HepG2 (cell line): ENCODE results near the gene HOXA1. TPM values are rescaled to one million over a fixed set of nuclear protein-coding genes. Genes with fewer than 3 reads are reported as not detected.

ENCODE experiments used
- DNMT1 ChIP-seq: sonication (generic); formaldehyde crosslinking; IDR thresholded peaks from 2 replicates; pipeline ENCODE4 v1.5.1; 2020; ENCODE audit warnings: mild to moderate bottlenecking, missing genetic modification reagents
- E2F1 ChIP-seq: sonication (generic); formaldehyde crosslinking; IDR thresholded peaks from 2 replicates; pipeline ENCODE4 v1.5.0; 2020; ENCODE audit warnings: missing genetic modification reagents
- ELK4 ChIP-seq: sonication (generic); formaldehyde crosslinking; IDR thresholded peaks from 2 replicates; pipeline ENCODE4 v1.9.0; 2021; ENCODE audit warnings: missing genetic modification reagents, borderline replicate concordance
- FOXJ3 ChIP-seq: sonication (generic); formaldehyde crosslinking; IDR thresholded peaks from 2 replicates; pipeline ENCODE4 v1.4.0; 2020; ENCODE audit warnings: missing genetic modification reagents, mild to moderate bottlenecking, borderline replicate concordance
- IKZF4 ChIP-seq: sonication (generic); formaldehyde crosslinking; IDR thresholded peaks from 2 replicates; pipeline ENCODE4 v1.5.1; 2020; ENCODE audit warnings: borderline replicate concordance, mild to moderate bottlenecking, low read depth, missing genetic modification reagents; ENCODE audit errors: not compliant biosample characterization
- SMC3 ChIP-seq: IDR thresholded peaks from 2 replicates; pipeline ENCODE4 v1.6.1; 2011; ENCODE audit warnings: low read length, improper control_type of control experiment
- ZBTB38 ChIP-seq: sonication (generic); formaldehyde crosslinking; IDR thresholded peaks from 2 replicates; pipeline ENCODE4 v1.5.1; 2020; ENCODE audit warnings: mild to moderate bottlenecking, missing genetic modification reagents
- ZBTB40 ChIP-seq, 2 experiments: fragments of 450-650 bp in 1 of 2; sonication (generic) in 1 of 2; formaldehyde crosslinking in 1 of 2; IDR thresholded peaks; 2 replicates each; pipeline versions ENCODE4 v1.6.1 to v1.8.0; 2016 to 2022; ENCODE audit warnings: antibody characterized with exemption in 1 of 2, mild to moderate bottlenecking in 1 of 2, missing genetic modification reagents in 1 of 2
- ZBTB49 ChIP-seq: sonication (generic); formaldehyde crosslinking; IDR thresholded peaks from 2 replicates; pipeline ENCODE4 v1.4.0; 2020; ENCODE audit warnings: missing genetic modification reagents, borderline replicate concordance
- ZNF567 ChIP-seq: sonication (generic); formaldehyde crosslinking; IDR thresholded peaks from 2 replicates; pipeline ENCODE4 v1.8.1; 2023; ENCODE audit warnings: mild to moderate bottlenecking, missing genetic modification reagents, borderline replicate concordance
- ZNF784 ChIP-seq: sonication (generic); formaldehyde crosslinking; IDR thresholded peaks from 2 replicates; pipeline ENCODE4 v1.5.1; 2020; ENCODE audit warnings: missing genetic modification reagents, mild to moderate bottlenecking, borderline replicate concordance
- polyA plus RNA-seq, 8 experiments: library from polyadenylated mRNA; depleted of rRNA in 3 of 8; stranded (reverse) in 7 of 8; unstranded in 1 of 8; fragments of >200 nt; fragmentation: Illumina TruSeq in 4 of 8; extraction: Trizol in 4 of 8; gene quantifications; 2 replicates each; pipeline versions ENCODE4 v1.2.1 to v1.2.3, GENCODE V29; 2011 to 2016; ENCODE audit warnings: low read depth in 4 of 8, missing spikeins in 1 of 8, mixed read lengths in 1 of 8; ENCODE audit not compliant: insufficient read depth in 1 of 8
- total RNA-seq, 5 experiments: library from RNA; depleted of rRNA; stranded (reverse); fragments of >200 nt; fragmentation: Illumina TruSeq; extraction: Trizol; gene quantifications; 2 replicates each; pipeline ENCODE4 v1.2.3, GENCODE V29; 2016; ENCODE audit warnings: low read depth in 1 of 5

The HOXA1 gene
- total and polyA plus RNA-seq, 2 of the 13 experiments (the other 11 are each of a cell fraction or from before 2014, with no cell fraction given): 0.18 to 0.20 TPM

GRCh38 chr7:27143023-27143949 is 47.5 kb upstream of the HOXA1 start, which contains the start of gene HOXA5 (continued):
- TF ChIP-seq ZBTB40 (IDR thresholded peaks at IDR 0.05): no peak
- TF ChIP-seq ZBTB40 (CRISPR knock-in tag; IDR thresholded peaks at IDR 0.05): no peak
- TF ChIP-seq DNMT1 (CRISPR knock-in tag): no peak
- no peak for TF ChIP-seq FOXJ3 (CRISPR knock-in tag)
- peak; percentile 14; the same call in 1 of the 2 replicates for TF ChIP-seq SMC3
- TF ChIP-seq IKZF4 (CRISPR knock-in tag): no peak
- TF ChIP-seq ELK4: no peak
- TF ChIP-seq ZBTB49 (CRISPR knock-in tag): no peak
- 0 out of 2 replicates have a peak, but pooled peaks have one; percentile 9 for TF ChIP-seq E2F1 (CRISPR knock-in tag)
- TF ChIP-seq ZNF784 (CRISPR knock-in tag): no peak
- TF ChIP-seq ZNF567 (CRISPR knock-in tag): no peak
- TF ChIP-seq ZBTB38 (CRISPR knock-in tag): no peak; the same call in 1 of the 2 replicates
